PC-3 (cell line): ENCODE results near the gene CTNNA3. TPM values are rescaled to one million over a fixed set of nuclear protein-coding genes. Genes with fewer than 3 reads are reported as not detected.

Experiments used
- ATAC-seq: fragments of 200-7000 bp; cut with Tn5 transposase; 2 replicates; pipeline ENCODE4 v1.9.1; 2020; ENCODE audit warnings: mild to moderate bottlenecking, moderate library complexity
- BruUV-seq: library from RNA; stranded (reverse); fragments of 400-500 nt; replicated peaks from 2 replicates; lab custom pipeline; 2021; lab: Mats Ljungman, UMichigan
- CTCF ChIA-PET: fragments of 300-600 bp; sonication (Branson Sonifier 250); formaldehyde crosslinking; loops from one replicate; lab custom pipeline; 2022; ENCODE audit warnings: antibody characterized with exemption; lab: Charles Lee
- POLR2A ChIA-PET: fragments of 300-600 bp; sonication (Branson Sonifier 250); formaldehyde crosslinking; loops from one replicate; lab custom pipeline; 2022; ENCODE audit warnings: antibody characterized with exemption; ENCODE audit not compliant: unreplicated experiment; lab: Charles Lee
- DNase-seq: peaks from one replicate; pipeline ENCODE4 v3.0.0-alpha.2; 2015
- H2AFZ ChIP-seq: fragments of 300-600 bp; sonication (generic); 2 replicates; pipeline ENCODE4 v1.6.0; 2016; ENCODE audit warnings: antibody characterized with exemption, low read length
- H3F3A ChIP-seq: fragments of 300-600 bp; sonication (generic); one replicate; pipeline ENCODE4 v1.6.0; 2017; ENCODE audit warnings: antibody characterized with exemption, low read length, control low read depth, mild to moderate bottlenecking; ENCODE audit not compliant: unreplicated experiment
- H3K27ac ChIP-seq: fragments of 300-600 bp; sonication (generic); 2 replicates; pipeline ENCODE4 v1.5.1; 2016; ENCODE audit warnings: mild to moderate bottlenecking, low read length
- H3K27me3 ChIP-seq: fragments of 300-600 bp; sonication (generic); 2 replicates; pipeline ENCODE4 v1.6.1; 2016; ENCODE audit warnings: low read length, mixed read lengths
- H3K36me3 ChIP-seq: fragments of 300-600 bp; sonication (generic); 2 replicates; pipeline ENCODE4 v1.6.1; 2016; ENCODE audit warnings: low read depth, mixed run types, low read length, mixed read lengths
- H3K4me1 ChIP-seq: fragments of 300-600 bp; sonication (generic); 2 replicates; pipeline ENCODE4 v1.5.1; 2016; ENCODE audit warnings: low read length; ENCODE audit not compliant: insufficient read depth
- H3K4me2 ChIP-seq: fragments of 300-600 bp; sonication (generic); 2 replicates; pipeline ENCODE4 v1.6.0; 2016; ENCODE audit warnings: low read length
- H3K4me3 ChIP-seq: fragments of 300-600 bp; sonication (generic); 2 replicates; pipeline ENCODE4 v1.5.1; 2016; ENCODE audit warnings: mild to moderate bottlenecking, low read length, mixed read lengths
- H3K79me2 ChIP-seq: fragments of 300-600 bp; sonication (generic); 2 replicates; pipeline ENCODE4 v1.6.1; 2017; ENCODE audit warnings: low read length, mixed read lengths
- H3K9ac ChIP-seq: fragments of 300-600 bp; sonication (generic); 2 replicates; pipeline ENCODE4 v1.6.0; 2016; ENCODE audit warnings: mild to moderate bottlenecking, low read length
- H3K9me2 ChIP-seq: fragments of 300-600 bp; sonication (generic); replicated peaks from 2 replicates; pipeline ENCODE4 v1.6.1; 2016; ENCODE audit warnings: mixed run types, low read length, mixed read lengths
- H3K9me3 ChIP-seq: fragments of 300-600 bp; sonication (generic); 2 replicates; pipeline ENCODE4 v1.6.1; 2016; ENCODE audit warnings: low read length, mixed read lengths
- H4K20me1 ChIP-seq: fragments of 300-600 bp; sonication (generic); 2 replicates; pipeline ENCODE4 v1.6.1; 2016; ENCODE audit warnings: low read length, mixed read lengths
- CTCF ChIP-seq: fragments of 300-600 bp; sonication (generic); conservative IDR thresholded peaks from 2 replicates; pipeline ENCODE4 v1.5.1; 2017; ENCODE audit warnings: antibody characterized with exemption, low read depth, mild to moderate bottlenecking, low read length
- EZH2 ChIP-seq: fragments of 300-600 bp; sonication (generic); IDR thresholded peaks from one replicate; pipeline ENCODE4 v1.6.1; 2017; ENCODE audit warnings: antibody characterized with exemption, mild to moderate bottlenecking, low read length; ENCODE audit not compliant: unreplicated experiment
- EZH2phosphoT487 ChIP-seq: fragments of 300-600 bp; sonication (generic); IDR thresholded peaks from 2 replicates; pipeline ENCODE4 v1.6.1; 2018; ENCODE audit warnings: mild to moderate bottlenecking, antibody characterized with exemption, low read length, borderline replicate concordance
- intact Hi-C: fragments of 100-400 bp; cut with micrococcal nuclease; formaldehyde crosslinking; loops from 2 replicates; pipeline ENCODE4 v1.9.0; 2023
- total RNA-seq: library from RNA; depleted of rRNA; stranded (reverse); fragments of >200 nt; gene quantifications from 2 replicates; pipeline ENCODE4 v1.2.3, GENCODE V29; 2014

The CTNNA3 gene
- total RNA-seq, 1 experiment from 2014 or later: 1.9 TPM

- H3K36me3 ChIP-seq: no peaks in the 10 kb centered on the region
- intact Hi-C loops: no loop called here
- CTCF ChIA-PET: no interaction called here
- no peak for TF ChIP-seq CTCF
- TF ChIP-seq EZH2: no peak
- no peak for TF ChIP-seq EZH2phosphoT487
- no peak for DNase-seq
- no TSS peak for BruUV-seq
- H3K9ac ChIP-seq: no peak overlapping the region
- no peaks in the 10 kb centered on the region for H4K20me1 ChIP-seq
- no peaks in the 10 kb centered on the region for H3K4me1 ChIP-seq
- ATAC-seq: no peak
- no peaks in the 10 kb centered on the region for H3K79me2 ChIP-seq
- POLR2A ChIA-PET: no interaction called here
- no peak overlapping the region for H2AFZ ChIP-seq
- no peaks in the 10 kb centered on the region for H3F3A ChIP-seq
- H3K9me3 ChIP-seq: no peaks in the 10 kb centered on the region
- no peaks in the 10 kb centered on the region for H3K27me3 ChIP-seq
- no peak overlapping the region for H3K27ac ChIP-seq
- no peak overlapping the region for H3K4me2 ChIP-seq
- no peak overlapping the region for H3K4me3 ChIP-seq
- no peaks in the 10 kb centered on the region for H3K9me2 ChIP-seq
These were observed 1597.2 kb downstream of the CTNNA3 start for GRCh38 chr10:66098595-66099480.

- Histone ChIP-seq H4K20me1 (no peaks in the 10 kb centered on the region), H3K36me3 (no peaks in the 10 kb centered on the region), H3K4me3 (no peak overlapping the region), H3F3A (no peaks in the 10 kb centered on the region), H3K79me2 (no peaks in the 10 kb centered on the region), H2AFZ (no peak overlapping the region), H3K4me1 (no peaks in the 10 kb centered on the region), H3K9me3 (no peaks in the 10 kb centered on the region), H3K9me2 (no peaks in the 10 kb centered on the region), H3K4me2 (no peak overlapping the region), H3K27me3 (no peaks in the 10 kb centered on the region), H3K9ac (no peak overlapping the region), H3K27ac (no peak overlapping the region)
- no TSS peak for BruUV-seq
- intact Hi-C loops: no loop called here
- ChIA-PET POLR2A (no interaction called here), CTCF (no interaction called here)
- TF ChIP-seq EZH2 (no peak), EZH2phosphoT487 (no peak), CTCF (no peak)
- DNase-seq: no peak
- ATAC-seq: no peak
These were observed 1600.4 kb downstream of the CTNNA3 start for GRCh38 chr10:66095610-66096009.

- TF ChIP-seq CTCF (no peak), EZH2 (no peak)
- H3K9ac ChIP-seq: no peak overlapping the region
- H3K79me2 ChIP-seq: no peaks in the 10 kb centered on the region
- DNase-seq: no peak
- H2AFZ ChIP-seq: no peak overlapping the region
- H3K9me3 ChIP-seq: no peaks in the 10 kb centered on the region
- no peaks in the 10 kb centered on the region for H3K36me3 ChIP-seq
- no peaks in the 10 kb centered on the region for H3K9me2 ChIP-seq
- peaks cover 5% of the 10 kb centered on the region; the same call in 1 of the 2 replicates for H3K4me1 ChIP-seq
- no peak overlapping the region for H3K27ac ChIP-seq
- intact Hi-C loops: no loop called here
- ATAC-seq: no peak
- H3K27me3 ChIP-seq: no peaks in the 10 kb centered on the region
- BruUV-seq: no TSS peak
- H3K4me3 ChIP-seq: no peak overlapping the region
- POLR2A ChIA-PET: no interaction called here
- H3F3A ChIP-seq: no peaks in the 10 kb centered on the region
- H4K20me1 ChIP-seq: no peaks in the 10 kb centered on the region
- H3K4me2 ChIP-seq: no peak overlapping the region
- CTCF ChIA-PET: no interaction called here
These were observed 1610.1 kb downstream of the CTNNA3 start for GRCh38 chr10:66085906-66086305.
